Germinal center (tissue), 1 donor: ENCODE results near the gene DTNBP1.

Experiments
- DNase-seq: peaks from one replicate; pipeline ENCODE4 v3.0.0; 2012; ENCODE audit warnings: mixed read lengths, low spot score

Gene DTNBP1

DNA sequence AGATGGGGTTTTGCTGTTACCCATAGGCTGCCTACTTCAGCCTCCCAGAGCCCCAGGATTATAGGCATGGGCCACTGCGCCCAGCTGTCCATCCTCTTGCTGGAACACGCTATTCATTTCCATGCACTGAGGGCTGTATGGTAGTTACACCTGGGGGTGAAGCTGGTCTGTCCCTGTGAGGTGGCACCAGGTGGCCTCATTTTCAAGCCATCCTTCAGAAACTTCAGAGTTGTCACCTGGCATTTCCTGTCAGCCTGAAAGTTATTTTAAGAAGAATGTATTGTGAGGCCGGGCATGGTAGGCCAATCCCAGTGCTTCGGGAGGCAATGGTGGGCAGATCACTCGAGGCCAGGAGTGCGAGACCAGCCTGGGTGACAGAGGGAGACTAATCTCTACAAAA is 147.6 kb downstream of the DTNBP1 start:
- no peak for DNase-seq

DNA sequence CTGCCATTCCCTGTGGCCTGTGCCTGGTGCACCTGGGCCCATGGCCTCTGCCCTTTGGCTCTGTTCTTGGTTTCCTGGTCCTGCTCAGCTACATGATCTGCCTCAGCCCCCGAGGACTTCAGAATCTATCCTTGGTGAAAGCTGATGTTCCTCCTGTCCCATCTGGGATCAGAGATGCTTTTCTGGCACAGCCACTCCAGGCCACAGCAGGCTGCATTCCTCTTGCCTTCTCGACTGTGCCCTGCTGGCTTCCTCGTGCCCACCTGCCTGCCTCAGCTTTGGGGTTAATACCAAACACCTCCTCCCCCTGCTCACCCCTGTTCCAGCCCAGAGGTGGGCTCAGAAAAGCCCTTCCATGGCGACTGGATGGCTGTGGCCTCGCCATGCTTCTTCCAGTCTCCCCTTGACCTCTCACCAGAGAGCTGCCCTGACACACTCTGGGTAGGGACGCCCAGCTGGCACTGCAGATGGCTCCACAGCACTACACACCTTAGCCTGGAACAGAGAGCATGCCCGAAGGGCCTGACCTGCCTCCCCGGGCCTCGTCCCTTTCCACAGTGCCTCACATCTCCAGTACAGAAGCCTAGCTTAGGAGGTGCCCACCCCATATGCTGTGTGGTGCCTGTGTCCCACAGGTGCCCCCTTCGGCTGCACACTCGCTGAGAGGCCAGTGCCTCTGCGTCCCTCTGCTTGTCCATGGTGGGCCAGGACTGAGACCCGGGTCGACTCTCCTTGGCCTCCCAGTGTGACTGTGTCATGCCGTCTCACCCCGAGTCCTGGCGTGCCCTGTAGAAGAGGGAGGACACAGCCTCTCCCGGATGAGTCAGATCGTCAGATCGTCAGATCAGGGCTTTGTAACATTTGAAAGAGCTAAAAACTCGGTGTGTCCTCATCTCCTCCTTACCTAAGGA is 148.8 kb downstream of the DTNBP1 start:
- DNase-seq, result no peak

DNA sequence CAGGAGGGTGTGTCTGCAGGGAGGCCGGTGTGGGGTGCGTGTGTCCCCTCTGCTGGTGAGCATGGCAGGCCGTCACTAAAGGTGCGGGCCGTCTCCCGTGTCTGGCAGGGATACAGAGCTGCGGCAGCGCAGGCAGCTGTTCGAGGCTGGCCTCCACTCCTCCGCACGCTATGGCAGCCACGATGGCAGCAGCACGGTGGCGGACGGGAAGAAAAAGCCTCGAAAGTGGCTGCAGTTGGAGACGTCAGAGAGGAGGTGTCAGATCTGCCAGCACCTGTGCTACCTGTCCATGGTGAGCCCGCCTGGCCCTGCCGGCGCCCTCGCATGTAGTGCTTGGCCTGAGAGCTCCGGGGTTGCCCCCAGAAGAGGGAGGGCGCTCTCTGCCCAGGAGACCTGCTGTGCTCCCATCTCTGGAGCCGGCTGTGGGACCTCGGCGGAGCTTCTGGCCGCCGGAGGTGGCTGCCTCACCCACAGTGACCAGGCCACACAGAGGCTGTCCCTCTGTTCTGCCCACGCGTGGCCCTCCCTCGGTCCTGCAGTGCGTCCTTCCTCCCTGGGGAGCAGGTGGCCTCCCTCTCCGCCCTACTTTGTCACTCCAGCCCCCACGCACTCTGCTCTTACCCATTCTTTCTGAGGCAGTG is 149.6 kb downstream of the DTNBP1 start:
- DNase-seq, result no peak

DNA sequence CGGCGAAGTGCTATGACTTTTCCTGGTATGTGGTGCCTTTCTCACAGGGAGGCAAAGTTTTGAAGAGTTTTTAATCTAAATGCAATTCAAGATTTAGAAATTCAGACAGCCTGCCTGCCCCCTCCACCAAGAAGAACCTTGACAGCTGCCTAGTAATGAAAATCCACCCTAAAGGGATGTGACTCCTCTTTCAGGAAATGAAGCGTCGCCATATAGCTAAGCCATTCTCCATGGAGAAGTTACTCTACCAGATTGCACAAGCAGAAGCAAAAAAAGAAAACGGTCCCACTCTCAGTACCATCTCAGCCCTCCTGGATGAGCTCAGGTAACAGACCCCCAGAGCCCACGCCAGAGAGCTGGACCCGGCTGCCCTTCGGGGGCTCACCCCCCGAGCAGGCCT is 150.1 kb downstream of the DTNBP1 start:
- no peak for DNase-seq

DNA sequence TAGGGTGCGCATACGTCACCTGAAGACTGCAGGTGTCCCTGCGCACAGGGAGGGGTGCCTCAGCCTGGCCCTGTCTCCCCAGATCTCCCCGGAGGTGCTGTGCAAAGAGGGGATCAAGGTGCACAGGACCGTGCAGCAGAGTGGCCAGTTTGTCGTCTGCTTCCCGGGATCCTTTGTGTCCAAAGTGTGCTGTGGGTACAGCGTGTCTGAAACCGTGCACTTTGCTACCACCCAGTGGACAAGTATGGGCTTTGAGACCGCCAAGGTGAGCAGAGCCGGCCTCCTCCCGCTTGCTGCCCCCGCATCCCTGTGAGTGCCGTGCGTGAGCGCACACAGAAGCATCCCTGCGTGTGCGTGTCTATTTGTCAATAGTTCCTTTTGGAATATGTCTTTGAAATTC is 150.7 kb downstream of the DTNBP1 start:
- no peak for DNase-seq

DNA sequence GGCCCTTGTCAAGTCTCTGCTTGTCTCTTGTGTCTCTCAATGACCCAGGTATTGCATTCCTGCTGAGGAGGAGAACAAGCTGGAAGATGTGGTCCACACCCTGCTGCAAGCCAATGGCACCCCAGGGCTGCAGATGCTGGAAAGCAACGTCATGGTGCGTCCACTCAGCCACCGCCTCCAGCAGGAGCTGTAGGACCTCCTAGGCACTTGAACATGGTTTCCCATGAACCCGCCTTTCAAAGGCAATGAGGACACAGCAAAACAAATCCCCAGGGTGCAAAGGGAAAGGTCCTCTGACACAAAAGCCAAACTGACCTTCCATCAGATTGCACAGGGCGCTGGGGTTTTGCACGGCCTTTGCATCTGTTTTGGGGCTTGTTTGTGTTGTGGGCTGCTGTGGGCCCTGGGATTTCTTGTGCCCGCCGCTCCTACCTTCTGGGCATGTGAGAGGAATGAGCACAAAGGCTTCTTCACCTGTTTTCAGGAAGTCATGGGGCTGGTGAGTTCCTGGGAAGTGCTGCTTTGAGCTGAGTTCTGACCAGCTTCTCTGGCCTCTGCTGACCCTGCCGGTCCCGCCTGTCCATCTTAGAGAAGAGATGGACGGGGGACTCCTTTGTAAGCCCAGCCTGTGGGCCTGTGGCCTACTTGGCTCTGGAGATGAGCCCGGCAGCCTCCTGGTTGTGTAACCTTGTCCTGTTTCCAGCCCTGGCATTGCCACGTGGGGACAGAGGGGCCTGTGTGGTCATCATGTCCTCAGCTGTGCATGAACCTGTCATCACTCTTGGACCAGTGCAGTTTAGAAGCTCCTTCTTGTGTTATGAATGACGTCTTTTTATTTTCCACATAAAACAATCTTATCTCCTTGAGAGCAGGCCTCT is 151.3 kb downstream of the DTNBP1 start:
- DNase-seq, result no peak

DNA sequence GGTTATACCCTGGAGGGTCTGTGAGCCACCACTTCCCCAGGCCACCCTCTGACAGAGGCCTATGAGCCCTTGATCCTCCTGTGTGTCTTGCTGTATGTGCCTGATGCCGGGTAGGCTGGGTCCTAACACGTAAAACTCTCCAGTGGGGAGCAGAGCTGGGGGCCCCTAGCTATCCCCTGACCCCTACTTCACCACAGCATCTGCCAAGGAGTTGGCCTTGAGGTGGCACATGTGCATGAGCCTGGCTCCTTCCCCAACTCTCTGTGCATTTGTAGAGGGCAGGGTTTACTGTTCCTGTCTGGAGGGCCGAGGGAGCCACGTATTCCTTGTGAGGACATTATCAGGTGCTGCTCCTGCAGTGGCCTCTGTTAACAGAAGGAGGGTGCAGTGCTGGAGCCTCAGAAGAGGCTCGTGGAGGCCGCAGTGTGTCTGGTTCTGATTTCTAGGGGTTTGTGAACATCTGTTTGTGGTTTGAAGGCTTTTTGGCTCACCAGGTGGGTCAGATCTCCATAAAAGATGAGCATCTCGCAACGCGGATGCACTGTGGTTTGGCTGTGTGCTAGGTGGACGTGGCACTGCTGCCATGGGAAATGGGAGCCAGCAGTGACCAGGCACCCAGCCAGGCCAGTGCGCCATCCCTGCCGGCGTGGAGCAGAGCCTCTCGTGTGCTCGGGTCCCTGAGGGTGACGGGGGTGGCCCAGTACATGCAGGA is 152.1 kb downstream of the DTNBP1 start:
- DNase-seq, result no peak

DNA sequence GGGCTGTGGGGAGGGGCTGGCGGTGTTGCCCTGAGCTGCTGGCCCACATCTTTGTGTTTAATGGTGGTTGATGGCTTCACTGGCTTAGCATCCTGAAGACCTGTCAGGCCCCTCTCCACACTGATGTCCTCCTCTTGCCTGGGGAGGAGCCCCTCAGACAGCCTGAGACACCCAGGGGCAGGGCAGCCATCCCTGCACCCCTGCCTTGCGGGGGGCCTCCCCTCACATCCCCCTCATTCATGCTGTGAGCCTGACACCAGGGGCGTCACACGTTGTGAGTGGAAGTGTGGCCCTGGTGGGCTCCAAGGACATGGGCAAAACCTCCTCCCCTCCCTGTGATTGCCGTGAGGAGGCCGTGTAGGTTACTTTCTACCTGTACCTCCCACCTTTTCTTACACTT is 152.7 kb downstream of the DTNBP1 start:
- DNase-seq, result no peak

DNA sequence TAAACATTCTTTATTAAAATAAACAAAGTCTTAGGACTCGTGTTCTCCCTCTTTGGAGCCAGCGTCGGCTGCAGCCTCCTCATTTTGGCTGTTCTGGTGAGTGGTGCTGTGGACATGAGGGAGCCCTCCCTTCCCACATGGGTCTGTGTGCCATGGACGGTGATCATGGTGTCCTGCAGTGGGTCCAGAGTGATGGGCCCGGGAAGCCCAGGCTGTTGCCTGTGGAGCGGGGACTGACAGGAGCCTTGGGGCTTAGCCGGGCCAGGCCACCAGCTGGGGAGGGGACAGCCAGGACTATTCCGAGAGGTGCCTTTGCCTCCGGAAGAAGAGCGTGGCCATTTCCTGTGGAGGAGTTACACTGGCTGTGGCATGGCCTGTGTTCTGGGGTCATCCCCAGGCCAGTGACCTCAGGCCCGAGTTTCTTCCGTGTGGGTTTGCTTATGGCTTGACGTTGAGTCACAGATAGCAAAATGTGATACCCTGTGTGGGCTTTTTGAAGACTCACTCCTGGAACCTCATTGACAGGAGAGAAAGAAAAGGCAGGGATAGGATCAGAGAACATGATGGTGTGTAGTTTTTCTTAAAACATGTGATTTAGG is 153.4 kb downstream of the DTNBP1 start:
- no peak for DNase-seq

DNA sequence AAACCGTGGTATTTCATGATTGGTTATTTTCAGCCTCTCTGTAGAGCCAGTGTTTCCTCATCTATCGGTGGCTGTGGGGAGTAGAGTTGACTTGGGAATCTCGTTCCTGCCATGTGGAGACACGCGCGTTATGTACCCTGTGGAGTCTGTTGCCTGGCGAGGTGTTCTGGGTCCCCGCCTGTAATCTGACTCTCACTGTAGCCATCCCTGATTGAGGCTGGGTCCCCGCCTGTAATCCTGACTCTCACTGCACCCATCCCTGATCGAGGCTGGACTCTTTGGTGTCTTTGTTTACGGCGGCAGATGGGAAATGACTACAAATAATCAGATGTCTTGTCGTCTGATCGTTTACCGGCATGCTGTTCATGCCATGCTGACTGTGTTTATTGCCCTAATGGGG is 153.9 kb downstream of the DTNBP1 start:
- no peak for DNase-seq

DNA sequence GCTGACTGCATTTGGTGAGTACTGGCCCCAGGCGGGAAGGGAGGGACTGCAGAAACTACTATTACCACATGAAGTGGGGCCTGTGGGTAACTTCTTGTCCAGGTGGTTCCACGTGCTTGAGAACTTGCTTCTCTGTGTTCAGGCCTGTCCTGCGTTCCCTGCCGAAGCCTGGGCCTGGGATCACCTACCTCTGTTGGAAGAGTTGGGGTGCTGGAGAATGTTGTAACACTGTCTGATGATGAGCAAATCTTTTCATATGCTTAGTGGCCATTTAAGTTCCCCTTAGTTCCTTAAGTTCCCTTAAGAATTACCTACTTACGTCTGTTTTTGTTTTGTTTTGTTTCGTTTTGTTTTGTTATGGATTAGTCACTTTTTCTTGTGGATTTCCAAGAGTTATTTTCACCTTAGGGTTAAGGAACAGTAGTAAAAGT is 154.4 kb downstream of the DTNBP1 start:
- no peak for DNase-seq

DNA sequence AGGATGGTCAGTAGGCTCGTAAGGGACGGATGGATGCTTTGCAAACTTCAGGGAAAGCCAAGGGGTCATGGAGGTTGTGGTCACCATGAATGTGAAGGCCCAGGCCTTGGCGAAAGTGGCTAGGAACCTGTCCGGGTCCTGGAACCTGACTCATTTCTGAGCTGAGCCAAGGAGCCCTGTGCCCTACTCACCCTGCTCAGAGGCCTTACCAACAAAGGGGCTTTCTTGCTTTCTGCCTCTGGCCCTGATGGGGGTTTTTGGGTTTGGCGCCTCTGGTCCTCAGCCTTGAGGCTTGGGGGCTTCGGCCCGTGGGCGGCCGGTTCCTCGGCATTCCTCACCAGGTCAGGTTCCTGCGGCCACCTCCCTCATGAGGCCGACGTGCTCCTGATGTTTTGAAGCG is 155.1 kb downstream of the DTNBP1 start:
- no peak for DNase-seq

DNA sequence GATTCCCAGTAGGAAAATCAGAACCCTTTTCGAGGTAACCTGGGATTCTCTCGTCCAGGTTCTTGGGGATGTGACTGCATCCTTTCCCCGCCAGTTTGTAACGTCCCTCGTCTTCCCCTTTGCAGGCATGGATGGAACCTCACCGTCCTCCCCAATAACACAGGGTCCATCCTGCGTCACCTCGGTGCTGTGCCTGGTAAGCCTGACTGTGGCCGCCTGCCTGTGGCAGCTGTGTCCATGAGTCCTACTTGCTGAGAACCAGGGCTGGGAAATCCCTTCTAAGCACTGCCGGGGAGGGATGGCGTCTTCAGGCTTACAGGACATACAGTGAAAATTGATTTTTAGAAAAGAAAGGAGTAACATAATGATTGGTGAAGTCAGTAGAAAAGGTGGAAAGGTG is 155.6 kb downstream of the DTNBP1 start:
- DNase-seq, result no peak

DNA sequence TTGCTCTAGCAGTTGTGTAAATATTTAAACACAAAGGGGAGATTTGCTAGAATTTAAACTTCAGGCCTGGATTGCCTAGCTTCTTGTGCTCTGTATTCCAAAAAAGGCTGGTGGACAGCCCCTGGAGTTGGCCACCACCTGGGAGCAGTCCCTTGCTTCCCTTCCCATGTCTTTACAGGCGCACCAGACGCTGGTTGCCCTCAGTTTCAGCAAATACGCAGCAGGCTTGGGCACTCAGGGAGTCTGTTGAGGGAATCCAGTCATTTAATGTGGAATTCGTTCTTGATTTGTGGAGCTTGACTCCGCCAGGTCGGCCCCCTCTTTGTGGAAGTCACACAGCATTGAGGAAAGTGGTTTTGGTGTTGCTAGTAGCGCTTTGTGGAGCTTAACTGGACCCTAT is 156.8 kb downstream of the DTNBP1 start:
- DNase-seq, result no peak

DNA sequence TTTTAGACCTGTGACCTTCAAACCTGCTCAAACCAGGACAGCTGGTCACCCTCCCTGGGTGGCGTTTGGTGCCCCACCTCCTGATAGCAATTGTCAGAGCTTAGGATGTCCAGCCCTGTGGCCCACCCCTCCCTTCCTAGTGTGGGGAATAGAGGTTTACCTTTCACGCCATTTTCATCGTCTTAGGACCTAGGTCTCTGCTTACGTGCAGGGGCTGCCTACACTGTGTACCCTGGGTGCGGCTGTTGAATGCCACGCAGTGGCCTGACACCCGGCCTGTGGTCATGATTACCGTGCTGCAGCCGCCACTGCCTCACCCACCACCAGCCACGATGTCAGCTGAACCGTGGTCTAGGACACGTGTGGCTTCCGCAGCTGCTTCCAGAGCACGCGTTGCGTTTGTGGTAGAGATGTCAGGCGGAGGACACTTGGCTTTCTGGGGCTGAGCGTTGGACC is 157.3 kb downstream of the DTNBP1 start:
- no peak for DNase-seq

DNA sequence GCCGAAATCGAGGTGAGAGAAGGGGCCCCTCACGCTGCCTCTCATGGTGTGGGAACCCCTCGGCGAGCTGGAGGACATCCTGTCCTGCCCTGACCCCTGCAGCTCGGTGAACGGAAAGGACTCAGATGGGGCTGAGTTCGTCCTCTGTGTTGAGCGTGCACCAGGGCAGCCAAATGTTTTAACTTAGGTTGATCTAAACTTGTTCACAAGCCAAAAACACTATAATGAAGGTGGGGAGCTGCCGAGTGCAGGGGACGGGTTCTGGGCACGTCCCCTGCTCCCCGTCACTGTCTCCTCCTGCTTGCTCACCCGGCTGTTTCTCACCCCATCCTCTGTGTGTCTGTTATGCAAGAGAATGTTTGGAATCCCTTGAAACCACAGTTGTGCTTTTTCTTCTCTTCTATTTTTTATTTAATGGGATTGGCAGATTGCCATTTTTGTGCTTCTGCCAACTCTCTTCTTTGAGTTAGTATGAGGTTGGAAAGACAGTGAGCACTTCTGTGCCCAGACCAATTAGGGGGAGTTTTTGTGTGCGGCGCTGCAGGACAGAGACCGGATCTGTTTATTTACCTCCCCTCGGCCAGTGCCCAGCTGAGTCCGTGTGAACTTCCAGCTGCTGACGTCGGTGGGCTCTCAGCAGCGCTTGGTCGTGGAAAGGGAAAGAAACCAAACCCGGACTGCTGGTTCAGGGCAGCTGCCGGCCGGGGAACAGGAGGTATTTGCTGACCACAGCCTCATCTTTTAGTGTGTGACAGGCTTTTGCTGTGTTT is 158.1 kb downstream of the DTNBP1 start:
- no peak for DNase-seq

DNA sequence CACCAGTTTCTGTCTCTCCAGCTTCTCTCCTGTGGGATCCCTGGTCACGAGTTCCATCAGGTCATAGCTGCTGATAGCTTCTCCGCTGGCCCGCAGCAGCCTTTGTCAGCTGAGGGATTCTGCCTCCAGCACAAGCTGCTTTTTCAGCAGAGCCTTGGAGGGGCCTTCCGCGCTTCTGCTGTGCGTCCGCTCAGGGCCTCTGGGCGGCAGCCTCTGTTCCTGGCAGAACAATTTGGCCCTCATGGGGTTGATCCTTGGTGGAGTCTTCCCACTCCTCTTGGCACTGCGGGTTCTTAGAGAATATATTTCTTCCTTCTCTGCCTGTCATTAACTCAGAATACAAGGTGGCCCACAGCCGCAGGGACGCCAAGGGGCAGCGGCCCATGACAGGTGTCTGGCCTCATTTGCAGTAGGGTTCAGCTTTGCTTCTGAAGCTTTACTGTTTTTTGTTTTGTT is 158.8 kb downstream of the DTNBP1 start:
- no peak for DNase-seq

DNA sequence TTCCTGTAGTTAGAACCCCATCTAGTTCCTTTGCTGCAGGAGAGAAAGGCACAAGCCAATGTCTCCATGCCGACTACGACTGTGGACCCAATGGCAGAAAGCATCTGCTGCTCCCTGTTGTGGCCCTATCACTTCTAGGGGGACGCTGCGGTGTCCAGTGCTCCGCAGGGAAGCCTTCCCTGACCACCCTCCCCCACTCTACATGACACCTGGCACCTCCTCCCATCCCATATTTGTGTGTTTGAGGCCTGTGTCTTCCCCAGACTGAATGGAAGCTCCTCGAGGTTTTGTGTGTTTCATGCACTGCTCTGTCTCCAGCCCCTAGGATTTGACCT is 159.5 kb downstream of the DTNBP1 start:
- DNase-seq, result no peak

DNA sequence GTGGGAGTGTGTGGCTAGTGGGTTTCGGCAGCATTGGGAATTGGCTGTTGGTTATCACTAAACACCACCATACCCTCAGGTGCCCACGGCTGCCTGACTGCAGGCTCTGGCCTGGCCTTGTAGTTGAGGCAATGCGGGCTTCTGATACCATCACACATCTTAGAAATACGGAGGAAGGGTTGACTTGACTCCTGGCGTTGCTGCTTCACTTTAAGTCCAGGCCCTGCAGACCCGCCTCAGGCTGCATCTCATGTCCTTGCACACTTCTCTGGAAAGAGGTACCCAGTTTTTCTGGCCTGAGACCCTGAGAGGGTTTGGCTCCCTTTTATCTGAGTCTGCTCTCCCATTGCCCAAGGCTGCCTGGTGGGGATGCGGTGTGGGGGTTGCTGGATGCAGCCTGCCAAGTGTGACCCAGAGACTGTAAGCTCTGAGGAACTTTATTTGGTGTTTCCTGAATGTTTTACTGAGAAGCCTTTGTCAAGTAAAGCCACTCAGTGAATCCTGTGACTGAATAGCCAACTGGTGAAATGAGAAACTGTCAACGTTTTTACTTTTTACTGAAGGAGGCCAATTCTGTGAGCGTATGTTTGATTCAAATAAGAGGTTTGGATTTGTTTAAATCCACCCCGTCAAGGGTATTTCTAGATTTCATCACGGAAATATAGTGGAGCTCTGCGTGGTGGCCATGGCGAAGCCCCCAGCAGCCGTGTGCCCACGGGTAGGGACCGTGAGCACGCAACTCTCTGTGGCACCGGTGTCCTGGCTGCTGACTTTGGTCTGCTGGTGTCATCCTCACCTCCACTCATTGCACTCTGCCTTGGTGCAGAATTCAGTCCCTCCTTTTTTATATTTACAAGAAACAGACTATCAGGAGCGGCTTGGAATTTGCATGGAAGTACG is 160.1 kb downstream of the DTNBP1 start:
- DNase-seq, result no peak
